Measurements from ENCODE around the gene OR52E5.

Gene OR52E5

GRCh38 chr11:5937868-5938602 lies 45.0 kb downstream of the OR52E5 start:
- DNase-seq: no peak

- DNase-seq: no peak
Observed at GRCh38 chr11:5938603-5938965, 45.6 kb downstream of the OR52E5 start.

GRCh38 chr11:5940748-5941147 lies 47.7 kb downstream of the OR52E5 start:
- DNase-seq: no peak

GRCh38 chr11:5941951-5942350 lies 48.9 kb downstream of the OR52E5 start, which contains the start of gene OR56A3:
TSS of gene OR56A3 (plus strand) at chr11:5942251. CDS start at chr11:5947347, 5,096 bp downstream.
- DNase-seq: no peak
